Skin epidermis (tissue), 12 donors: ENCODE data around the gene SPEM1.

Source experiments
- H3K27ac ChIP-seq, 21 experiments: fragments of 200-600 bp; sonication (generic) in 11 of 21; one replicate each; pipeline ENCODE4 v1.5.0; 2020; ENCODE audit warnings: mild to moderate bottlenecking in 3 of 21, inconsistent platforms in 2 of 21, moderate library complexity in 2 of 21
- H3K4me3 ChIP-seq, 7 experiments: fragments of 200-600 bp; sonication (generic) in 2 of 7; one replicate each; pipeline ENCODE4 v1.5.0; 2020; ENCODE audit warnings: inconsistent platforms in 2 of 7, mild to moderate bottlenecking in 2 of 7, moderate library complexity in 1 of 7

SPEM1 gene

DNA sequence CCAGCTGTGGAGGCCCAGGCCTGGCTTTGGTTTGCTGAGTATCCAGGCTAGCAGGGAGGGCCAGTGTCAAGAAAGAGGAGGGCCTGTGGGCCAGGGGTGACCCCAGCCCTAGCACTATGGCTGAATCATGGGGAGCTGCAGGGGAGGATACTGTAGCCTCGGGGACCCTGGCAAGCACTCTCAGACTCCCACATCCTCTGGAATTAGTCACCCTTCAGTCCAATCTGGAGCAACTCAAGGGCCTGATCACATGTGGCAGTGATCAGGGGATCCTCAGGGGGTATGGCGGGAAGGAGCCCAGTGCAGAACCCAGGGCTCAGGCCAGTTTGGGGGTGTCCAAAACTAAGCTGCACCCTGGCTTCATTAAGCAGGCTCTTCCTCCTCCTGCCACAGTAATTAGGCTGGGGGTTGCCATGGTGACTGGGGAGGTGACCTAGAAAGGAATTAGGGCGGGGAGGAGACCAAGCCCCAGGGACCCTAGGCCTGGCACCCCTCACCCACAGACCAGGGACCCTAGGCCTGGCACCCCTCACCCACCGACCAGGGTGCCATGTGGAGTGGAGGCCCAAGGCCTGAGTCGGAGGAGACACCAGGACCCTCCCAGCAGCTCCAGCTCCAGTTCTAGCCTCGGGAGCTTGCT is 6.7 kb upstream of the SPEM1 start:
- Histone ChIP-seq H3K4me3 (no peak overlapping the region), H3K27ac (peak overlapping the region in 6 of 21 experiments; percentile 10 to 60 (median 26))

DNA sequence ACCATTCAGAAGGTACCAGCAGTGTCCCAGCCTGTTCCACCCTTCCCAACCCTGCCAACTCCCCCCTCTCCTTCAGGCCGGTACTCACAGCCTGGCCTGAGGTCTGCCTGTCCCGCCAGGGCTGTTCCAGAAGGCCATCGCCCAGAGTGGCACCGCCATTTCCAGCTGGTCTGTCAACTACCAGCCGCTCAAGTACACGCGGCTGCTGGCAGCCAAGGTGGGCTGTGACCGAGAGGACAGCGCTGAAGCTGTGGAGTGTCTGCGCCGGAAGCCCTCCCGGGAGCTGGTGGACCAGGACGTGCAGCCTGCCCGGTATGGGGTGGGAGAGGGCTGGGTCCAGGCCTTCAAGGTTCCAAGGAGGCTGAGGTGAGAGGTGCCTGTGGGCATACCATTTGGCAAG is 5.3 kb upstream of the SPEM1 start:
- no peak overlapping the region for H3K4me3 ChIP-seq
- H3K27ac ChIP-seq, result no peak overlapping the region

DNA sequence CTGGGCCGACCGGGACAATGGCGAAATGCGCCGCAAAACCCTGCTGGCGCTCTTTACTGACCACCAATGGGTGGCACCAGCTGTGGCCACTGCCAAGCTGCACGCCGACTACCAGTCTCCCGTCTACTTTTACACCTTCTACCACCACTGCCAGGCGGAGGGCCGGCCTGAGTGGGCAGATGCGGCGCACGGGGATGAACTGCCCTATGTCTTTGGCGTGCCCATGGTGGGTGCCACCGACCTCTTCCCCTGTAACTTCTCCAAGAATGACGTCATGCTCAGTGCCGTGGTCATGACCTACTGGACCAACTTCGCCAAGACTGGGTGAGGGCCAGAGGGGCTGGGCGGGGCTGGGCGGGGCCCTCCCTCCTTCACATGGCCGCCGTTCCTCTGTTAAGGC is 4.3 kb upstream of the SPEM1 start:
- Histone ChIP-seq H3K4me3 (no peak overlapping the region), H3K27ac (no peak overlapping the region)

DNA sequence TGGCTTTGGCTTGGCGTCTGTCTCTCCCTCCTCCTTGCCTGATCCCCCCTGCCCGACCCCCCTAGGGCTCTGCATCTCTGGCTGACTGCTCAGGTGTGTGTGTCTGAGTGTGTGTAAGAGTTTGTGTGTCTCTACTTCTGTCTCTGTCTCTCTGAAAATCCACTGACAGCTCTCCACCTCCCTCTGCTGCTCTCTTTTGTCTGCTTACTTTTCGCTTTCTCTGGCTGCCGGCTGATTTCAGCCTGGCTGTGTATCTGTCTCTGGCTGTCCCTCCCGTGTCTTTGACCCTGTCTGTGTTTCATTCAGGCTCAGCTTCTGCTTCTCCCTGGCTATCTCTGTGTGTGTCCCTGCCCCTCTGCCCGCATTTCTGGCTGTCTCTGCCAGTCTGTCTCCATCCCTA is 3.8 kb upstream of the SPEM1 start:
- H3K4me3 ChIP-seq, result no peak overlapping the region
- H3K27ac ChIP-seq, result no peak overlapping the region

DNA sequence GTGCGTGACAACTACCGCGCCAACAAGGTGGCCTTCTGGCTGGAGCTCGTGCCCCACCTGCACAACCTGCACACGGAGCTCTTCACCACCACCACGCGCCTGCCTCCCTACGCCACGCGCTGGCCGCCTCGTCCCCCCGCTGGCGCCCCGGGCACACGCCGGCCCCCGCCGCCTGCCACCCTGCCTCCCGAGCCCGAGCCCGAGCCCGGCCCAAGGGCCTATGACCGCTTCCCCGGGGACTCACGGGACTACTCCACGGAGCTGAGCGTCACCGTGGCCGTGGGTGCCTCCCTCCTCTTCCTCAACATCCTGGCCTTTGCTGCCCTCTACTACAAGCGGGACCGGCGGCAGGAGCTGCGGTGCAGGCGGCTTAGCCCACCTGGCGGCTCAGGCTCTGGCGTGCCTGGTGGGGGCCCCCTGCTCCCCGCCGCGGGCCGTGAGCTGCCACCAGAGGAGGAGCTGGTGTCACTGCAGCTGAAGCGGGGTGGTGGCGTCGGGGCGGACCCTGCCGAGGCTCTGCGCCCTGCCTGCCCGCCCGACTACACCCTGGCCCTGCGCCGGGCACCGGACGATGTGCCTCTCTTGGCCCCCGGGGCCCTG is 3.0 kb upstream of the SPEM1 start:
- no peak overlapping the region for H3K4me3 ChIP-seq
- no peak overlapping the region for H3K27ac ChIP-seq

DNA sequence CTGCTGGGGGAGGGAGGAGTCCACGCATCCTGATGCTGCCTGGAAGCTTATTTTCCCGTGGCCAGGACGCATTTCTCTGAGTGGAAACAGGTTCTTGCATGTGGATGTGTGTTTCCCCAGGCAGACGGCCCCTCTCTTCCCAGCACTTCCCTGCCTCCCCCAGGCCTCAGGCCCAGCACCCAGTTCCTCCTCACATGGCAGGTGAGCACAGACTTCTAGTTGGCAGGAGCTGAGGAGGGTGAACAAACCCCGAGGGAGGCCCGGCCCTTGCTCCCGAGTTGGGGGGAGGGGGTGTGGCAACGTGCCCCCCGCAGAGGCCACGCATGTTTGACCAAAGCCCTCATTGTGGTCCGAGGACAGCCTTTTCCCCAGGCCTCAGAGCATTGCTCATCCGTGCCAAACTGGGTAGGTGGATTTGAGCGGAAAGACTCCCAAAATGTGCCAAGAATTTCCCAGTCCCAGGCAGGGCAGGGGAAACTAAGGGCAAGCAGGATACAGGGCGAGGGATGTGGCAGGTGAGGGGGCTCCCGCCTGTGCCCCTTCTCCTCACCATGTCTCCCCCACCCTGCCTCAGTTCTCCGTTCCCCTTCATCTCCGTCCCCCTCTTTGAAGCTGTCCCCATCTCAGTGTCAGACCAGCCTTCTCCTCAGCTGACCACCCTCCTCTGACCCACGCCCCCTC is 1.5 kb upstream of the SPEM1 start:
- Histone ChIP-seq H3K27ac (no peak overlapping the region), H3K4me3 (no peak overlapping the region)

DNA sequence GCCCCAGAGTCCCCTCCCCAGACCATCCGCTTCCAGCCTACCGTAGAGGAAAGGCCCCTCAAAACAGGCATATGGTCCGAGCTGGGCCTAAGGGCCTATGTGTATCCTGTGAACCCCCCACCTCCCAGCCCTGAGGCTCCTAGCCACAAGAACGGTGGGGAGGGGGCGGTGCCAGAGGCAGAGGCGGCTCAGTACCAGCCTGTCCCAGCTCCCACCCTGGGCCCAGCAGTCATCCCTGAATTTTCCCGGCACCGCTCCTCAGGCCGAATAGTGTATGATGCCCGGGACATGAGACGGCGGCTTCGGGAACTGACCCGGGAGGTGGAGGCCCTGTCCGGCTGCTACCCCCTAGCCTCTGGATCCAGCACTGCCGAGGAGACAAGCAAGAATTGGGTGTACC is 1.1 kb downstream of the SPEM1 start:
- Histone ChIP-seq H3K27ac (no peak overlapping the region), H3K4me3 (no peak overlapping the region)

DNA sequence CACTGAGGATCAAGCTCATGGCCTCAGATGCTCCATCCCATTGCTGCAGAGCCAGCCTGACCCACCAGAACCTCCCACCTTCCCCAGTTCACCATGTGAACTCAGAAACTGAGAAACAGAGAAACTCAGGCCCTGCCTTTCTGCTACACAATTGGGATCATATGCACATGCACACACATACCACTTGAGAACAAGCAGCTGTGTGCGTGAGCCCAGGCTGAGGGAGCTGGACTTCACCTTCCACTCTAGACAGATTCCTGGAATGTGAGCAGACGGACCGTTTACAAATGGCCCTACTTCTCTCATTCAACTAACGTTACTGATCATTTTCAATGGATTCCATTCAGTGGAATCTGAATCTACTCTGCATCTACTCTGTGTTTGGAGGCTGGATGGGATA is 3.6 kb downstream of the SPEM1 start:
- no peak overlapping the region for H3K27ac ChIP-seq
- H3K4me3 ChIP-seq, result no peak overlapping the region

DNA sequence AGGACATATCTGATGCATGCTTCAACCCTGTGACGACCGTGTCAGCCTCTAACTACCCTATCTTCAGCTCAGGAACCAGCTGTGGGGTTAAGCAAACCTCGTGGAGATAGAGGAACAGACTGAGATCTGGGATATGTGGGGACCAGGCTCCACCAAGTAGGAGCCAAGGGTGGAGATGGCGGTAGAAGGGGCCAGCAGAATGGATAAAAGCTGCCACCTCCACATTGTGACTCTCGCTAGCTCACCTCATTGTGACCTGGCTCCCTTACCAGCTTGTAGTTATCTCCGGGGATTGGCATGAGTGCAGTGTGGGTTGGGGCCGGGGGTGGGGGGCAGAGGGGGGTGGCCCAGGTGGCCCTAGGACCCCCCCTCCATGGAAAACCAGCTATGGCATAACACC is 5.2 kb downstream of the SPEM1 start, which contains the start of gene SPEM2:
TSS of gene SPEM2 (plus strand) at position 301 of the 400 bp plus-strand sequence. CDS start at position 374, 73 bp downstream.
- Histone ChIP-seq H3K27ac (no peak within 1 kb of the TSS), H3K4me3 (no peak within 1 kb of the TSS)

DNA sequence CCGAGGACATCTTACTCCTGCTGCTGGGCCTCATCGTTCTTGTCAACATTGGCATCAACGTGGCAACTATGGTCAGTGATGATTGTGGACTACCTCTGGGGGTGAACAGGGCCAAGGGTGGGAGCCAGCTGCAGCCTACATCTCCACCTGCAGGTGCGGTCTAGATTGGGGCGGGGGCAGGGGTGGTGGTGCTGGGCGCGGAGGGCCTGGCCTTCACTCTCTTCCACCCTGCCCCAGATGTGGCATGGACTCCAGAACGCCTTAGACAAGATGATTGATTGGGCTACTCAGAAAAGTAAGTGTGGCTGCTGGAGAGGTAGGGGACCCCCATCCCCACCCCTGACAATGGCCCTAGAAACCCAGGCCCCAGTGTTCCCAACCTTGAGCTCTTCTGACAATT is 5.6 kb downstream of the SPEM1 start:
- Histone ChIP-seq H3K27ac (no peak overlapping the region), H3K4me3 (no peak overlapping the region)

DNA sequence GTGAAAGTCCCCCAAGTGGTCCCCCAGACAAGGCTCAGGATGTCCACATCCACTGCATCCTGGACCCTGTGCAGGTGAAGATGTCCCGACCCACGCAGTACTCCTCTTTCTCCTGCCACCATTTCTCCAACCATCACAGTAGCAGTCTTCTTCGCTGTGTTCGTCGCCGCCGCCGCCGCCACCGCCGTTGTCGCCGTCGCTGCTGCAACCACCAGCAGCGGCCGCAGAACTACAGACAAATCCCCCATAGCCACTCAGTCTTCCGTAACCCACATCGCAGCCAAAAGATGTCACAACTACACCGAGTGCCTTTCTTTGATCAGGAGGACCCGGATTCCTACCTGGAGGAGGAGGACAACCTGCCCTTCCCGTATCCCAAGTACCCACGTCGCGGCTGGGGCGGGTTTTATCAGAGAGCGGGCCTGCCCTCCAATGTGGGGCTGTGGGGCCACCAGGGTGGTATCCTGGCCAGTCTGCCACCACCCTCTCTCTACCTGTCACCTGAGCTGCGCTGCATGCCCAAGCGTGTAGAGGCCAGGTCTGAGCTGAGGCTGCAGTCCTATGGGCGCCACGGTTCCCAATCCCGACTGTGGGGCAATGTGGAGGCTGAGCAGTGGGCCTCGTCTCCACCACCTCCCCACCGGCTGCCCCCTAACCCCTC is 6.2 kb downstream of the SPEM1 start:
- Histone ChIP-seq H3K27ac (no peak overlapping the region), H3K4me3 (no peak overlapping the region)

DNA sequence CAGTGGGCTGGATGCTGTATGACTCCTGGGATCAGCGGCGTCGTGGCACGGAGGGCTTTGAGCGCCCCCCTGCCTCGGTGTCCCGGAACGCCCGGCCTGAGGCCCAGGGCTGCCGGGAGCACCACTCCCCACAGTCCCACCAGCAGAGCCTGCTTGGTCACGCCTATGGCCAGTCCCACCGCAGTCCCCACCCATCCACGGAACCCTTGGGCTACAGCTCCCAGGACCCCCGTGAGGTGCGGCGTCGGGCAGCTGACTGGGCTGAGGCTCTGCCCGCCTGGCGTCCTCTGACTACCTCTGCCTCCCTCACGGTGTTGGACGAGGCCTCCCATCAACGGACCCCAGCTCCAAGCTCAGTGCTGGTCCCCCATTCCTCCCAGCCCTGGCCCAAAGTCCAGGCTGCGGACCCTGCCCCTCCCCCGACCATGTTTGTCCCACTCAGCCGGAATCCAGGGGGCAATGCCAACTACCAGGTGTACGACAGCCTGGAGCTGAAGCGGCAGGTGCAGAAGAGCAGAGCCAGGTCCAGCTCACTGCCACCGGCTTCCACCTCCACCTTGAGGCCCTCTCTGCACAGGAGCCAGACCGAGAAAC is 6.9 kb downstream of the SPEM1 start:
- Histone ChIP-seq H3K27ac (no peak overlapping the region), H3K4me3 (no peak overlapping the region)

DNA sequence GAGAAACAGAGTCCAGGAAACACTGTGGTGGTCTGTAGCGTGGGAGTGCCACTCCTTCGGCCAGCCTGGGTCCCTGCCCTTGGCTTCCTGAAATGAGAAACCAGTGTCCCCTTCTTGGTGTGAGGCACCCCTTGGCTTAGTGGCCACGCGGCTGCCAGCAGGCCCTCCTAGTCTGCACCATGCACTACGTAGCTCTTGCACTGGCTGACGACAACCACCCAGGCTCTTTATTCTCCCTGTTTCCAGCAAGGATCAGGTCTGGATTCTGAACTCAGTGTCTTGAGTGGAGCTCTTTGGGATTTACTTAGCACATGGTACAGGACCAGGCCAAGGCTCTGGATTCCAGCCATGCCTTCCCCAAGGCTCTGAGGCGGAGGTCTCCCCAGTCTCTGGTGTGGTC is 7.4 kb downstream of the SPEM1 start:
- Histone ChIP-seq H3K4me3 (no peak overlapping the region), H3K27ac (no peak overlapping the region)

DNA sequence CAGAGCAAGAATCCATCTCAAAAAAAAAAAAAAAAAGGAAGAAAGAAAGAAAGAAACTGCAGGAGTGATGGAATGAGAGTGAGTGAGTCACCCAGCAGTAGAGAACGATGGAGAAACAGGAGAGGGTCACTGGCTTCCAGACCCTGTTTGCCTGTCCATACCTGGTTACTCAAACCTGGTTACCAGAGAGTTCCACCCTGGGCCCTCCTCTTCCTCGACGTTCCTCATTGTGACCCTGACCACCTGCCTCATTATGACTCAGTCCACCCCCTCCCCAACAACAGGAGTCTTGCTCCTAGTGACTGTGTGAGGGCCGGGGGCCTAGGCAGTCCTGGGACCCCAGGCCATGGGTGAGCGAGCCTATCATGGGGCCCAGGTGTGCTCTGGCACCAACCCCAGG is 8.4 kb downstream of the SPEM1 start, which contains the start of gene SPEM3:
TSS of gene SPEM3 (plus strand) at position 301 of the 400 bp plus-strand sequence. CDS start at position 347, 46 bp downstream.
- Histone ChIP-seq H3K27ac (no peak within 1 kb of the TSS), H3K4me3 (no peak within 1 kb of the TSS)

DNA sequence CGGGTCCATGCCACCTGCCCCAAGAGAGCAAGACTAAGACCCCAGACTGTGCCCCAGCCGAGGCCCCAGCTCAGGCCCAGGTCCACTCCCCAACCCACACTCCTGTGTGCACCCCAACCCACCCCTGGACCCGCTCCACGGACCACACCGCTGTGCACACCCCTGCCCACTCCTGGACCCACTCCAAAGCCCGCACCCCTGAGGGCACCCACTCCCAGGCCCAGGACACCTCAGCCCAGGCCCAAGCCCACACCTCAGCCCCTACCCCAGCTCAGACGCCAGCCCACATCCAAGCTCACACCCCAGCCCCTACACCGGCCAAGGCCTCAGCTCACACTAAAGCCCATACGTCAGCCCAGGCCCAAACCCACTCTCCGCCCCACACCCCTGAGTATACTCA is 9.6 kb downstream of the SPEM1 start:
- H3K4me3 ChIP-seq, result no peak overlapping the region
- H3K27ac ChIP-seq, result no peak overlapping the region

DNA sequence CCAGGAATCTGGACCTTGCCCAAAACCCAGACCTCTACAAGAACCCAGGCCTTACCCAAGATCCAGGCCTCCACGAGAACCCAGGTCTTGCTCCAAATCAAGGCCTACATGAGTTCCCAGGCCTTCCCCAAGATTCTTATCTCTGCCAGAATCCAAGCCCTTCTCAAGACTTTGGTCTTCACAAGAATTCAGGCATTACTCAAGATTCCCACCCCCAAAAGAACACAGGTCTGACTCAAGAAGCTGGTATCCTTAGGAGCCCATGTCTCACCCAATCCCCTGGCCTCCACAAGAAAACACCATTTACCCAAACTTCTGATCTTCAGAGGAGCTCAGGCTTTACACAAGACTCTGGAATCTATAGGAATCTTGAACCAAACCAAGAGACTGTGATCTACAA is 11.1 kb downstream of the SPEM1 start:
- no peak overlapping the region for H3K4me3 ChIP-seq

DNA sequence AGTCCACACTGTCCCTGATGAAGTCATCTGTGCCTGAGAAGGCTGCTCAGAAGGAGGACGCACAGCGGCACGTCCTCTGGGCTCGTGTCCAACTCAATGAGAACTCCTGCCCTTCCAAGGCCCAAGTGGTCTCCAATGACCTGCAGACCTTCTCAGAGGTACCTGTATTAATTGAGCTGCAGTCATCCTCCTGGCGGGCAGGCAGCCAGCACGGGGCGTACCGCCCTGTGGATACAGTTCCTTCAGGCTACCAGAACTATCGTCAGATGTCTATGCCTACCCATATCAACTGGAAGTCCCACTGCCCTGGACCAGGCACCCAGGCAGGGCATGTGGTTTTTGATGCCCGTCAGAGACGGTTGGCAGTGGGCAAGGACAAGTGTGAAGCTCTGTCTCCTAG is 12.2 kb downstream of the SPEM1 start:
- Histone ChIP-seq H3K27ac (no peak overlapping the region), H3K4me3 (no peak overlapping the region)

More for the DNA sequence above, 11.1 kb downstream of the SPEM1 start:
- no peak overlapping the region for H3K27ac ChIP-seq

DNA sequence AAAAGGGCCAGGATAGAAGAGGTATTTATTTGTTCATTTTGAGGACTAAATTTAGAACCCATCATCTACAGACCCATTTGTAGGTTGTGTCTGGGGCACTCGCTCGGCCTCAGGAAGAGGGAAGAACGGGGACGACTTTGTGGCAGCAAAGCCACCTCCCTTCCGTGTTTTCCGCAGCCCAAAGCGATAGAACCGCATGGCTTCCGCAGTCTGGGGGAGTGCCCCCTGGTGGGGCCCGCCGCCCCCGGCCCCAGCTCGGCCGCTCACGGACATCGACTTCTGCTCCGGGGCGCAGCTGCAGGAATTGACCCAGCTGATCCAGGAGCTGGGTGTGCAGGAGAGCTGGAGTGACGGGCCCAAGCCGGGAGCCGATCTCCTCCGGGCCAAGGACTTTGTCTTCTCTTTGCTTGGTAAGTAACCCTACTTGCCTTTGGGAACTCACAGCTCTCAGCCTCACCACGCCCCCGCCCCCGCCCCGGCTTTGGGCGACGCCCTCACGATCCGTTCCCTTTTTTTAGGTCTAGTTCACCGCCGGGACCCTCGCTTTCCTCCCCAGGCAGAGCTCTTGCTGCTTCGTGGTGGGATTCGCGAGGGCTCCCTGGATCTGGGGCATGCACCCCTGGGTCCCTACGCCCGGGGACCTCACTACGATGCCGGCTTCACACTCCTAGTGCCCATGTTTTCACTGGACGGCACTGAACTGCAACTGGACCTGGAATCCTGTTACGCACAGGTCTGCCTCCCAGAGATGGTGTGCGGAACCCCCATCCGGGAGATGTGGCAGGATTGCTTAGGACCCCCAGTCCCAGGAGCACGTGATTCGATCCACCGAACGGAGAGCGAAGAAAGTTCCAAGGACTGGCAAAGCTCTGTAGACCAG is 15.8 kb downstream of the SPEM1 start:
- Histone ChIP-seq H3K4me3 (peak overlapping the region; percentile 37 to 63 (median 53)), H3K27ac (peak overlapping the region in 20 of 21 experiments; percentile 65 to 93 (median 86))
